ENCODE data around the gene MYO18A. TPM values are rescaled to one million over a fixed set of nuclear protein-coding genes. Genes with fewer than 3 reads are reported as not detected.
A peak's percentile ranks its signal among the peaks of the same experiment; 100 is the strongest.

MYO18A gene
- total RNA-seq, 1 donor from 2014 or later: 465 TPM

GRCh38 chr17:29154516-29155226 lies 25.5 kb downstream of the MYO18A start:
- Mint-ChIP-seq H3K4me1 (ENCODE audit: low read depth, unreplicated experiment) (peaks cover 53% of the 10 kb centered on the region), H3K9me3 (ENCODE audit: unreplicated experiment) (peaks cover 11% of the 10 kb centered on the region), H3K27me3 (ENCODE audit: unreplicated experiment) (peaks cover 22% of the 10 kb centered on the region), H3K27ac (ENCODE audit: unreplicated experiment) (no peak overlapping the region), H3K36me3 (ENCODE audit: unreplicated experiment) (peaks cover 10% of the 10 kb centered on the region), H3K4me3 (ENCODE audit: unreplicated experiment) (no peak overlapping the region)
- TF ChIP-seq CTCF (IDR thresholded peaks at IDR 0.05; ENCODE audit: partially characterized antibody, unreplicated experiment): no peak
- DNase-seq: no peak

DNA sequence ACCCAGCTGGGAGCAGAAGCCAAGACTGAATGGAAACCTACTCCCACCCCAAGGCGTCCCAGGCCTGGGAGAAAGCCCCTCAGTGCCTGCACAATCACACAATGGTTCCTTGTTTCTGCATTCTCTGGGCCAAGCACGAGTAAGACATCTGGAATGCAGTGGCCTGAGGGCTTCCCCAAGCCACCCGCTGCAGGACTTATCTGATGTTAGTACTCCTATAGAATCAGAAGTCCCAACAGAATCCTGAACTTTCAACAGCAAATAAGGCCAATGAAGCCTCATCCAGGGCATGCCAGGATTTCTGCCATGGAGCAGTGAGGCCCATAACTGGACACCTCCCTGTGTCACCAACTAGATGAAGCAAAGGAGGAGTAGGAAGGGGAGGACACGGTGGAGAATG lies 28.6 kb downstream of the MYO18A start:
- no peak for TF ChIP-seq CTCF (IDR thresholded peaks at IDR 0.05; ENCODE audit: partially characterized antibody, unreplicated experiment)
- DNase-seq: no peak
- peaks cover 22% of the 10 kb centered on the region for H3K27me3 Mint-ChIP-seq (ENCODE audit: unreplicated experiment)
- H3K4me1 Mint-ChIP-seq (ENCODE audit: low read depth, unreplicated experiment): peaks cover 45% of the 10 kb centered on the region
- no peak overlapping the region for H3K4me3 Mint-ChIP-seq (ENCODE audit: unreplicated experiment)
- H3K27ac Mint-ChIP-seq (ENCODE audit: unreplicated experiment): no peak overlapping the region
- H3K36me3 Mint-ChIP-seq (ENCODE audit: unreplicated experiment): peaks cover 10% of the 10 kb centered on the region
- H3K9me3 Mint-ChIP-seq (ENCODE audit: unreplicated experiment): peaks cover 8% of the 10 kb centered on the region

GRCh38 chr17:29150161-29150560 lies 30.0 kb downstream of the MYO18A start:
- peaks cover 50% of the 10 kb centered on the region for H3K4me1 Mint-ChIP-seq (ENCODE audit: low read depth, unreplicated experiment)
- H3K27ac Mint-ChIP-seq (ENCODE audit: unreplicated experiment): peak overlapping the region; percentile 92
- no peak overlapping the region for H3K4me3 Mint-ChIP-seq (ENCODE audit: unreplicated experiment)

DNA sequence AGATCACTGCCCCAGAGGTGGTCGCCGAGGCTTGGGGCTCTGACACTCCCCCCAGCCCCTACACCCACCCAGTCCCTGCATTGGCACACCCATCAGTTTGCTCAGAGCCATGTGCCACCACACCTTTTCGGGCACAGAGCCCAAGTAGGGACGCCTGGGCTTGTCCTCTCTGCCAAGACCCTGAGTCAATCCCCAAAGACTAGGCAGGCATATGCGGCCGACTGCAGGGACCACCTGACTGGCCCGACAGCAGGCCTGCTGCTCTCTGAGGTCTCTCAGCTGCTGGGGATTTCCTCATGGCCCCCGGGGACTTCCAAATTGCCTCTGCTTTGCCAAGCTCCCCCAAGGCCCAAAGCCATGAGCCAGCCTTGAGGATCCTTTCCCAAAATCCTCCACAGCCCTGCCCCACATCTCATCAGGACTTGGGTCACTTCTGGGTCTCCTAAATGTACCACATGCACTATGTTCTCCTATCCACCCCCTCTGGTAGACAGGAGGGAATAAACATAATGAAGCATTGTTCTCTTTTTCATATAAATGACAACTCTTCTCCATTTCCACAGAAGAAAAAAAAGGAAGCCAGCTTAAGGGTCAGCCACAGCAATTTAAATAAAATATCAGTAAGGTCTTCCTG lies 30.6 kb downstream of the MYO18A start:
- peak overlapping the region; percentile 48 for H3K4me3 Mint-ChIP-seq (ENCODE audit: unreplicated experiment)
- peak; percentile 76 for DNase-seq
- TF ChIP-seq CTCF (IDR thresholded peaks at IDR 0.05; ENCODE audit: partially characterized antibody, unreplicated experiment): no peak
- peak overlapping the region; percentile 92 for H3K27ac Mint-ChIP-seq (ENCODE audit: unreplicated experiment)
- H3K36me3 Mint-ChIP-seq (ENCODE audit: unreplicated experiment): peaks cover 10% of the 10 kb centered on the region
- H3K9me3 Mint-ChIP-seq (ENCODE audit: unreplicated experiment): peaks cover 9% of the 10 kb centered on the region
- peaks cover 48% of the 10 kb centered on the region for H3K4me1 Mint-ChIP-seq (ENCODE audit: low read depth, unreplicated experiment)
- peaks cover 19% of the 10 kb centered on the region for H3K27me3 Mint-ChIP-seq (ENCODE audit: unreplicated experiment)

More at GRCh38 chr17:29150161-29150560, 30.0 kb downstream of the MYO18A start:
- Mint-ChIP-seq H3K9me3 (ENCODE audit: unreplicated experiment) (peaks cover 9% of the 10 kb centered on the region), H3K36me3 (ENCODE audit: unreplicated experiment) (peaks cover 10% of the 10 kb centered on the region), H3K27me3 (ENCODE audit: unreplicated experiment) (peaks cover 19% of the 10 kb centered on the region)
- TF ChIP-seq CTCF (IDR thresholded peaks at IDR 0.05; ENCODE audit: partially characterized antibody, unreplicated experiment): no peak
- DNase-seq: no peak

All from glutamatergic neuron (in vitro differentiated cells).